HepG2 (cell line): Measurements from ENCODE around the gene DYNLL2. TPM values are rescaled to one million over a fixed set of nuclear protein-coding genes. Genes with fewer than 3 reads are reported as not detected.

ENCODE experiments used
- ATAC-seq: fragments of 200-7000 bp; cut with Tn5 transposase; 3 replicates; pipeline ENCODE4 v1.9.1; 2020; ENCODE audit warnings: mild to moderate bottlenecking, moderate library complexity
- BruUV-seq: library from RNA; stranded (reverse); fragments of 400-500 nt; replicated peaks from 2 replicates; lab custom pipeline; 2021; lab: Mats Ljungman, UMichigan
- CTCF ChIA-PET: fragments of 300-600 bp; formaldehyde crosslinking; extraction: SDS; loops from one replicate; lab custom pipeline; 2021; ENCODE audit warnings: low total read pairs, inconsistent platforms, low intra/inter-chr PET ratio; lab: Yijun Ruan, JAX
- POLR2A ChIA-PET: fragments of 350-600 bp; sonication (Branson Sonifier 250); formaldehyde crosslinking; loops from one replicate; lab custom pipeline; 2020; ENCODE audit warnings: antibody characterized with exemption, inconsistent platforms; lab: Yijun Ruan, JAX
- DNase-seq: peaks from one replicate; pipeline ENCODE4 v3.0.0-alpha.2; 2015; ENCODE audit warnings: low spot score
- FAIRE-seq: peaks from 3 replicates; lab custom pipeline; 2011; peaks lifted over from hg19 to GRCh38; lab: Jason Lieb, UNC
- H2AFZ ChIP-seq: one replicate; pipeline ENCODE4 v1.6.1; 2011; ENCODE audit warnings: low read length, inconsistent platforms
- H3K27ac ChIP-seq: fragments of 300-600 bp; 3 replicates; pipeline ENCODE4 v1.8.0; 2011; ENCODE audit warnings: mixed run types, mild to moderate bottlenecking, mixed read lengths, low read length, inconsistent platforms; ENCODE audit not compliant: insufficient read depth; ENCODE audit errors: extremely low read length
- H3K27me3 ChIP-seq, 2 experiments: fragments of 200-600 bp in 1 of 2; 2 replicates in 1 of 2; 3 replicates in 1 of 2; pipeline versions ENCODE4 v1.6.0 to v1.8.0; 2011; ENCODE audit warnings: low read length in 2 of 2, mild to moderate bottlenecking in 2 of 2, moderate library complexity in 2 of 2, inconsistent platforms in 1 of 2; ENCODE audit not compliant: insufficient read depth in 2 of 2, control insufficient read depth in 1 of 2
- H3K36me3 ChIP-seq, 2 experiments: fragments of 200-600 bp in 1 of 2; replicated peaks in 1 of 2; 2 replicates in 1 of 2; 3 replicates in 1 of 2; pipeline versions ENCODE4 v1.5.1 to v1.8.0; 2011; ENCODE audit warnings: low read length in 2 of 2, inconsistent platforms in 1 of 2; ENCODE audit not compliant: insufficient read depth in 2 of 2, control insufficient read depth in 1 of 2
- H3K4me1 ChIP-seq: 2 replicates; pipeline ENCODE4 v1.5.1; 2012; ENCODE audit warnings: low read length, inconsistent platforms; ENCODE audit not compliant: insufficient read depth
- H3K4me2 ChIP-seq: 2 replicates; pipeline ENCODE4 v1.6.0; 2011; ENCODE audit warnings: low read depth, low read length, inconsistent platforms
- H3K4me3 ChIP-seq, 3 experiments: fragments of 200-600 bp in 1 of 3; sonication (generic), shearing (Covaris generic) in 1 of 3; replicated peaks in 1 of 3; 2 replicates each; pipeline ENCODE4 v1.5.1; 2011 to 2016; ENCODE audit warnings: low read length in 3 of 3, inconsistent platforms in 2 of 3, low read depth in 2 of 3, mild to moderate bottlenecking in 2 of 3, control low read depth in 1 of 3, mixed read lengths in 1 of 3; ENCODE audit not compliant: insufficient read depth in 1 of 3
- H3K79me2 ChIP-seq: one replicate; pipeline ENCODE4 v1.6.1; 2011; ENCODE audit warnings: low read length, inconsistent platforms; ENCODE audit not compliant: insufficient read depth
- H3K9ac ChIP-seq: 2 replicates; pipeline ENCODE4 v1.6.0; 2011; ENCODE audit warnings: mild to moderate bottlenecking, low read depth, low read length, inconsistent platforms; ENCODE audit not compliant: insufficient read depth
- H3K9me3 ChIP-seq: 2 replicates; pipeline ENCODE4 v1.5.1; 2012; ENCODE audit warnings: mild to moderate bottlenecking, low read length
- H4K20me1 ChIP-seq: 2 replicates; pipeline ENCODE4 v1.6.0; 2011; ENCODE audit warnings: inconsistent platforms, mild to moderate bottlenecking, low read length, moderate library complexity; ENCODE audit not compliant: insufficient read depth
- GRHL1 ChIP-seq: sonication (generic); formaldehyde crosslinking; conservative IDR thresholded peaks from 2 replicates; pipeline ENCODE4 v1.8.0; 2022; ENCODE audit warnings: missing genetic modification reagents
- HMGXB4 ChIP-seq, 2 experiments: sonication (generic) in 1 of 2; formaldehyde crosslinking in 1 of 2; IDR thresholded peaks; 2 replicates each; pipeline versions ENCODE4 v1.4.0 to v1.6.1; 2018 to 2020; ENCODE audit warnings: missing genetic modification reagents in 2 of 2, borderline replicate concordance in 1 of 2, low read depth in 1 of 2, mild to moderate bottlenecking in 1 of 2, missing biosample characterization in 1 of 2
- JARID2 ChIP-seq: sonication (generic); formaldehyde crosslinking; IDR thresholded peaks from 2 replicates; pipeline ENCODE4 v1.8.1; 2023; ENCODE audit warnings: missing genetic modification reagents, inconsistent platforms; ENCODE audit not compliant: insufficient replicate concordance
- KLF6 ChIP-seq: IDR thresholded peaks from 2 replicates; pipeline ENCODE4 v1.8.0; 2016; ENCODE audit warnings: missing biosample characterization, missing genetic modification reagents
- MTA1 ChIP-seq: sonication (generic); formaldehyde crosslinking; IDR thresholded peaks from 2 replicates; pipeline ENCODE4 v1.4.0; 2020; ENCODE audit warnings: missing genetic modification reagents, mild to moderate bottlenecking, borderline replicate concordance
- NKX3-1 ChIP-seq: sonication (generic); formaldehyde crosslinking; IDR thresholded peaks from 2 replicates; pipeline ENCODE4 v1.5.0; 2020; ENCODE audit warnings: missing genetic modification reagents
- NR0B2 ChIP-seq: sonication (generic); formaldehyde crosslinking; IDR thresholded peaks from 2 replicates; pipeline ENCODE4 v1.4.0; 2020; ENCODE audit warnings: mild to moderate bottlenecking, missing genetic modification reagents
- RAD21 ChIP-seq: fragments of 450-650 bp; formaldehyde crosslinking; IDR thresholded peaks from 2 replicates; pipeline ENCODE4 v1.5.0; 2020; ENCODE audit warnings: mild to moderate bottlenecking
- SNAPC2 ChIP-seq: sonication (generic); formaldehyde crosslinking; IDR thresholded peaks from 2 replicates; pipeline ENCODE4 v1.8.1; 2022; ENCODE audit warnings: mild to moderate bottlenecking, missing genetic modification reagents
- TMF1 ChIP-seq: sonication (generic); formaldehyde crosslinking; IDR thresholded peaks from 2 replicates; pipeline ENCODE4 v1.8.1; 2022; ENCODE audit warnings: low read depth, missing genetic modification reagents
- ZBTB42 ChIP-seq: sonication (generic); formaldehyde crosslinking; IDR thresholded peaks from 2 replicates; pipeline ENCODE4 v1.5.0; 2020; ENCODE audit warnings: mild to moderate bottlenecking, missing genetic modification reagents
- ZNF274 ChIP-seq: sonication (generic); formaldehyde crosslinking; IDR thresholded peaks from 2 replicates; pipeline ENCODE4 v1.5.1; 2020; ENCODE audit warnings: mild to moderate bottlenecking, missing genetic modification reagents
- ZNF382 ChIP-seq: sonication (generic); formaldehyde crosslinking; IDR thresholded peaks from 2 replicates; pipeline ENCODE4 v1.5.0; 2020; ENCODE audit warnings: missing genetic modification reagents, mild to moderate bottlenecking, borderline replicate concordance
- ZNF451 ChIP-seq: sonication (generic); formaldehyde crosslinking; IDR thresholded peaks from 2 replicates; pipeline ENCODE4 v1.5.0; 2020; ENCODE audit warnings: mild to moderate bottlenecking, missing genetic modification reagents
- ZNF607 ChIP-seq: sonication (generic); formaldehyde crosslinking; IDR thresholded peaks from 2 replicates; pipeline ENCODE4 v1.5.1; 2020; ENCODE audit warnings: missing genetic modification reagents, mild to moderate bottlenecking, borderline replicate concordance
- WGBS: methylation state at CpG from one replicate; pipeline ENCODE4 v1.1.6; 2017; ENCODE audit warnings: low lambda C conversion rate; 5-methylcytosine and 5-hydroxymethylcytosine counted together
- in situ Hi-C: cut with HindIII; loops from 2 replicates; pipeline ENCODE4 v1.10.0; 2017; ENCODE audit warnings: low pct_unique_long_range_greater_than_20kb; ENCODE audit not compliant: extremely low pct_ligation_motif_present
- intact Hi-C: fragments of 100-400 bp; cut with micrococcal nuclease; formaldehyde crosslinking; loops from one replicate; pipeline ENCODE4 v1.10.0; 2022; ENCODE audit not compliant: unreplicated experiment
- polyA plus RNA-seq, 8 experiments: library from polyadenylated mRNA; depleted of rRNA in 3 of 8; stranded (reverse) in 7 of 8; unstranded in 1 of 8; fragments of >200 nt; fragmentation: Illumina TruSeq in 4 of 8; extraction: Trizol in 4 of 8; gene quantifications; 2 replicates each; pipeline versions ENCODE4 v1.2.1 to v1.2.3, GENCODE V29; 2011 to 2016; ENCODE audit warnings: low read depth in 4 of 8, missing spikeins in 1 of 8, mixed read lengths in 1 of 8; ENCODE audit not compliant: insufficient read depth in 1 of 8
- total RNA-seq, 5 experiments: library from RNA; depleted of rRNA; stranded (reverse); fragments of >200 nt; fragmentation: Illumina TruSeq; extraction: Trizol; gene quantifications; 2 replicates each; pipeline ENCODE4 v1.2.3, GENCODE V29; 2016; ENCODE audit warnings: low read depth in 1 of 5

Gene DYNLL2
- total and polyA plus RNA-seq, 2 of the 13 experiments (the other 11 are each of a cell fraction or from before 2014, with no cell fraction given), result 9.5 to 29.0 TPM

DNA sequence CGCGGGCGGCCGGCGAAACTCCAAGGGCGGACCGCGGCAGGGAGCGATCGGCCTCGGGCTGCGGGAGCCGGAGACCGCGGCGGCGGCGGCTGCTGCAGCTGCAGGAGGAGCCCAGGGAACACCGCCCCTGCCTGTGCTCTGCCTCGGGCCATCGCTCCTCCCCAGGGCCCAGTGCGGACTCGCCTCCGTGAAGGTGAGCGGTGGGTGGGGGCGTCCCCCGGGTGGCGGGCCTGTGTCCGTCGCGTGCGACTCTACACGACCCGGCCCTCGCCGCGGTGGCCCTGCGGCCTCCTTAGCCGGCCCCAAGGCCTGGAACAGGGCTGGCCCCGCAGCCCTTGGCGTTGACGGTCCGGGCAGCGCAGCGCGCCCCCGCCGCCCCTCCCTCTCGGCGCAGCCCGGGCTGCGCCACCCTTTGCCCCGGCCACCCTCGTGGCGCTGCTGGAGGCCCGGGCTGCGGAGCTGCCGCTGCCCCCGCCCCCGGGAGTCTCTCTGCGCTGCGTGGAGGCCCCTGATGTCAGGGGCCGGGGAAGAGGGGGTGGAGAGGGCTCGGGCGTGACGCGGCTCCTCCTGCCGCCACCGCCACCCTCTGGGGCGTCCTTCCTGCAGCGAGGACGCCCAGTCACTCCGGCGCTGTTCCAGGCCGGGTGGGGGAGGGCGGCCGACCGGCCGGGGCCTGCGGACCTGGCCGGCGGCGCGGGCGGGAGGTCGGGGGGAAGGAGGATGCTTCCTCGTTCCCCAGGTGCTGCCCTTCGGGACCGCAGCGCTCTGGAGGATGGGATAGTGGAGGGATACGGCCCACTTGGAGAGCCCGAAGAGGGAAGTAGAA lies 485 bp downstream of the DYNLL2 start:
- Histone ChIP-seq H3K79me2 (peaks cover 52% of the 10 kb centered on the region), H2AFZ (no peak overlapping the region), H3K9me3 (no peaks in the 10 kb centered on the region), H3K4me3 (peak overlapping the region; percentile 90 to 99 (median 95)), H3K36me3 (peaks cover 18 to 38% of the 10 kb centered on the region in 2 experiments), H3K27ac (peak overlapping the region; percentile 78), H3K4me2 (peak overlapping the region; percentile 74), H3K9ac (peak overlapping the region; percentile 95), H3K27me3 (peaks cover 0 to 10% of the 10 kb centered on the region in 2 experiments; a peak in 2 of 5 replicates), H4K20me1 (peaks cover 40% of the 10 kb centered on the region), H3K4me1 (peaks cover 56% of the 10 kb centered on the region)
- WGBS, result 2% methylated on average over 30 of the region's 92 CpGs
- CTCF ChIA-PET, result interaction anchor here (1.1 kb wide), 1 partner anchor 30 kb away, joined by 4 read pairs; no protein-coding TSS in a partner anchor
- intact Hi-C loops (loop anchor here (1.0 kb wide), 1 partner anchor 76 kb away; the partner anchor contains the start of gene SRSF1), in situ Hi-C loops (no loop called here)
- no peak for FAIRE-seq
- peak; percentile 64 for ATAC-seq
- POLR2A ChIA-PET, result interaction anchor here (0.8 to 2.8 kb wide), 25 partner anchors 8 to 1170 kb away, joined by 3 to 56 read pairs (median 4); partner anchors contain the start of genes AKAP1, MKS1, MRPS23 and SRSF1
- BruUV-seq, result no TSS peak
- DNase-seq, result peak; percentile 32
- TF ChIP-seq KLF6, result peak; percentile 3; the same call in 1 of the 2 replicates
- TF ChIP-seq HMGXB4 (CRISPR knock-in tag; IDR thresholded peaks at IDR 0.05; ENCODE audit: borderline replicate concordance in 1 of 2, low read depth in 1 of 2), result peak; percentile 47 to 60; a peak in 3 of 4 replicates
- peak; percentile 12; the same call in 1 of the 2 replicates for TF ChIP-seq TMF1 (CRISPR knock-in tag)
- no peak for TF ChIP-seq GRHL1 (CRISPR knock-in tag)
- TF ChIP-seq RAD21 (CRISPR knock-in tag), result peak; percentile 45
- 0 out of 2 replicates have a peak, but pooled peaks have one; percentile 25 for TF ChIP-seq ZNF607
- TF ChIP-seq NR0B2 (CRISPR knock-in tag), result peak; percentile 19; the same call in 1 of the 2 replicates
- TF ChIP-seq NKX3-1 (CRISPR knock-in tag), result peak; percentile 35; the same call in 1 of the 2 replicates
- 0 out of 2 replicates have a peak, but pooled peaks have one; percentile 16 for TF ChIP-seq ZNF274 (CRISPR knock-in tag)
- 0 out of 2 replicates have a peak, but pooled peaks have one; percentile 16 for TF ChIP-seq SNAPC2 (CRISPR knock-in tag)
- TF ChIP-seq JARID2 (CRISPR knock-in tag), result no peak
- 0 out of 2 replicates have a peak, but pooled peaks have one; percentile 40 for TF ChIP-seq ZBTB42 (CRISPR knock-in tag)
- TF ChIP-seq ZNF382 (CRISPR knock-in tag), result no peak
- no peak for TF ChIP-seq ZNF451
- TF ChIP-seq MTA1 (CRISPR knock-in tag), result no peak; the same call in 1 of the 2 replicates
